ENCODE data around the gene TOMM34. TPM values are rescaled to one million over a fixed set of nuclear protein-coding genes. Genes with fewer than 3 reads are reported as not detected.

The TOMM34 gene
- total RNA-seq, 2 donors from 2014 or later: 16.5 to 29.9 TPM

DNA sequence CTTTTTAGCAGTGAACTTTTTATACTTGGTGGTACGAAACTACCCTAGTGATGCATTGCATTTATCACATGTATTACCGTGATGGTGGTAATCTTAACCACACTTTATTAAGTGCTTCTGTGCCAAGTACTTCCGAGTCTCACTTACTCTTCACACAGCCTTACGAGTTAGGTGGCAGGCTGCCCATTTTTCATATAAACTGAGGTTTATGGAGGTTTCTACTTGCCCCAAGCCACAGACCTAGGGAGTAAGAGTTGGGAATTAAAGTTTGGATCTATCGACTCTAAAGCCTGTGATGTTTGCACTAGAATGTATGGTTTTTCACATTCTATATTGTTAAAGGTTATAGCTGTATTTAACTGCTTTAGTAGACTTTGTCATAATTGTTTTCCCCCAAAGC is 55.8 kb downstream of the TOMM34 start:
- no peak overlapping the region for H3K4me3 ChIP-seq
- H3K36me3 ChIP-seq: peaks cover 22% of the 10 kb centered on the region
- no peak for TF ChIP-seq CTCF (IDR thresholded peaks at IDR 0.05)
- H3K4me1 ChIP-seq: no peaks in the 10 kb centered on the region
- H3K27me3 ChIP-seq: no peaks in the 10 kb centered on the region
- H3K27ac ChIP-seq: no peak overlapping the region
- H3K9ac ChIP-seq (ENCODE audit: low read depth in 2 of 2, low read length in 2 of 2): no peak overlapping the region
- no peaks in the 10 kb centered on the region for H3K9me3 ChIP-seq
- no peak for DNase-seq
- intact Hi-C loops (cut with DNase I): no loop called here

- no peak overlapping the region for H3K4me3 ChIP-seq
- no peaks in the 10 kb centered on the region for H3K27me3 ChIP-seq
- H3K9me3 ChIP-seq: no peaks in the 10 kb centered on the region
- H3K9ac ChIP-seq (ENCODE audit: low read depth in 2 of 2, low read length in 2 of 2): no peak overlapping the region
- TF ChIP-seq CTCF (IDR thresholded peaks at IDR 0.05): no peak
- peaks cover 22% of the 10 kb centered on the region for H3K36me3 ChIP-seq
- H3K4me1 ChIP-seq: peaks cover 5% of the 10 kb centered on the region
- no peak for DNase-seq
- intact Hi-C loops (cut with DNase I): no loop called here
- no peak overlapping the region for H3K27ac ChIP-seq
These were observed 58.2 kb downstream of the TOMM34 start for GRCh38 chr20:44901974-44902373.

DNA sequence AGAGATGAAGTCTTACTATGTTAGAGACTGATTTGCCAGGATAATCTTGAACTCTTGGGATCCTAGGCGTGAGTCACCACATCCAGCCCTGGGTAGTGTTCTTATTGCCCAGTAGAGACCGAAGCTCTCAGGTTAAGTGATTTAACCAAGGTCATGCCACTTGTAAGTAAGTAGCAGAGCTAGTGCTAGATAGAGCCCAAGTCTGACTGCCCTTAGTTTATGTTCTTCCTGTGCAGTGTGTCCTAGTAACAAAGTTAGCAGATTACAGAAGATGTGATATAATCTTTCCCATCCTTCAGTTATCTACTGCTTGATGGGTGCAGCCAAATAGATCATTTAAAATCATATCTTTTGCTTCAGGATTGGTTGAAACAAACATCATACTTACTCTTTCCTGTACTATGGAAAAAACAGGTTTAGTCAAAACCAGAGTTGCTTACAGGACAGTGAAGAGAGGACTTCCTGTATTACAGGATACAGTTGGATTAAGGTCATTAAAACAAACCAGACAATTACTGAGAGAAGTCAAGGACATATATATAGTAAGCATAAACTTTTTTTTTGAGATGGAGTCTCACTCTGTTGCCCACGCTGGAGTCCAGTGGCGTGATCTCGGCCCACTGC is 59.9 kb downstream of the TOMM34 start:
- Histone ChIP-seq H3K27ac (no peak overlapping the region), H3K9me3 (no peaks in the 10 kb centered on the region), H3K4me3 (no peak overlapping the region), H3K9ac (ENCODE audit: low read depth in 2 of 2, low read length in 2 of 2) (no peak overlapping the region), H3K4me1 (peaks cover 7% of the 10 kb centered on the region), H3K27me3 (no peaks in the 10 kb centered on the region), H3K36me3 (peaks cover 18% of the 10 kb centered on the region)
- intact Hi-C loops (cut with DNase I): no loop called here
- no peak for DNase-seq
- no peak for TF ChIP-seq CTCF (IDR thresholded peaks at IDR 0.05)

DNA sequence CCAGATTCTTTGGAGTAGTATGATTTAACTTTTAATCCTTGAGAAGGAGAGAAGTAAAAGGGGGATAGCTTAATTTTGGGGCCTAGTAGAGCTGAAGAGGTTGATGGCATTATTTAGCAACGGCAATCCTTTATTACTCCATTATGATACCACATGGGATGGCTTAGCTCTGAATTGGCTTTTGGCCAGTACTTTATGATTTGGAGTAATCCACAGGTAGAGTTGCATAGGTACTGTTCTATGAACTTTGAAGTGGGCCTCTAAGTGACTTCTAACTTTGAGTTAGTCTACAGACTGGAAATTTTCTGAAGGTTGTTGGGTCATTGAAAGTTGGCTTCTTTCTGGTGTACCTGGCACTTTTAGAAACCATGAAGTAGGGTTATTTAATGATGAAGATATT is 63.1 kb downstream of the TOMM34 start:
- no peak for DNase-seq

DNA sequence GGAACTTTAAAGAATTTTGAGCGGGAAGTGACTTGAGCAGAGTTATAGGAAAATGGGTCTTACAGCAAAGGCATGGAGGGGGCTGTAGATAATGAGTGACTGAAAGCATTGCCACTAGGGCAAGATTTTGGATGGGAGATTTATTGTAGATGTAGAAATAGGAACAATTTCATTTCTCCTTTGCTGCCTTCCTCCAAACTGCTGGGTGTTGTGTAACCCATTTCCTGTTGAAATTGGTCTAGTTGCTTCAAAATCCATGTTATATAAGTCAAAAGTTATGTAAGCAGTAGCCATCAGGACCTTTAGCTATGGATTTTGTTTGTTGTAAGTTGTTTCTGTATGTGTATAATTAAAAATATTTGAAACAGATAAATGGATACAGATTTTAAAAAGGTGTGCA is 63.6 kb downstream of the TOMM34 start:
- Histone ChIP-seq H3K27ac (no peak overlapping the region), H3K36me3 (peaks cover under 1% of the 10 kb centered on the region), H3K4me1 (peaks cover 13% of the 10 kb centered on the region), H3K9ac (ENCODE audit: low read depth in 2 of 2, low read length in 2 of 2) (no peak overlapping the region), H3K4me3 (no peak overlapping the region), H3K27me3 (no peaks in the 10 kb centered on the region), H3K9me3 (no peaks in the 10 kb centered on the region)
- intact Hi-C loops (cut with DNase I): loop anchor here (10.0 kb wide), 1 partner anchor 58 kb away; no protein-coding TSS in a partner anchor
- no peak for DNase-seq
- TF ChIP-seq CTCF (IDR thresholded peaks at IDR 0.05): no peak

More for the DNA sequence above, 63.1 kb downstream of the TOMM34 start:
- peaks cover 6% of the 10 kb centered on the region for H3K36me3 ChIP-seq
- TF ChIP-seq CTCF (IDR thresholded peaks at IDR 0.05): no peak
- no peaks in the 10 kb centered on the region for H3K27me3 ChIP-seq
- H3K9me3 ChIP-seq: no peaks in the 10 kb centered on the region
- H3K9ac ChIP-seq (ENCODE audit: low read depth in 2 of 2, low read length in 2 of 2): no peak overlapping the region
- intact Hi-C loops (cut with DNase I): loop anchor here (10.0 kb wide), 1 partner anchor 58 kb away; no protein-coding TSS in a partner anchor
- H3K27ac ChIP-seq: no peak overlapping the region
- peaks cover 7% of the 10 kb centered on the region for H3K4me1 ChIP-seq
- H3K4me3 ChIP-seq: no peak overlapping the region
